Measurements from ENCODE around the gene CDH24. TPM values are rescaled to one million over a fixed set of nuclear protein-coding genes. Genes with fewer than 3 reads are reported as not detected.
A peak's percentile ranks its signal among the peaks of the same experiment; 100 is the strongest.

Gene CDH24
- total and polyA plus RNA-seq, 10 of the 15 experiments (the other 5 are each of a cell fraction or from before 2014, with no cell fraction given) = 0.10 to 1.5 (median 0.45) TPM; not detected in 2

GRCh38 chr14:23057757-23058653 is 685 bp upstream of the CDH24 start (continued):
- no peak for TF ChIP-seq CEBPB (IDR thresholded peaks at IDR 0.05; ENCODE audit: borderline replicate concordance in 1 of 2, low read depth in 2 of 2, low read length in 2 of 2)
- no peak for TF ChIP-seq ZNF592 (IDR thresholded peaks at IDR 0.05)
- peak; percentile 88 for TF ChIP-seq IKZF1 (conservative IDR thresholded peaks at IDR 0.05)
- TF ChIP-seq, protein P1, sequence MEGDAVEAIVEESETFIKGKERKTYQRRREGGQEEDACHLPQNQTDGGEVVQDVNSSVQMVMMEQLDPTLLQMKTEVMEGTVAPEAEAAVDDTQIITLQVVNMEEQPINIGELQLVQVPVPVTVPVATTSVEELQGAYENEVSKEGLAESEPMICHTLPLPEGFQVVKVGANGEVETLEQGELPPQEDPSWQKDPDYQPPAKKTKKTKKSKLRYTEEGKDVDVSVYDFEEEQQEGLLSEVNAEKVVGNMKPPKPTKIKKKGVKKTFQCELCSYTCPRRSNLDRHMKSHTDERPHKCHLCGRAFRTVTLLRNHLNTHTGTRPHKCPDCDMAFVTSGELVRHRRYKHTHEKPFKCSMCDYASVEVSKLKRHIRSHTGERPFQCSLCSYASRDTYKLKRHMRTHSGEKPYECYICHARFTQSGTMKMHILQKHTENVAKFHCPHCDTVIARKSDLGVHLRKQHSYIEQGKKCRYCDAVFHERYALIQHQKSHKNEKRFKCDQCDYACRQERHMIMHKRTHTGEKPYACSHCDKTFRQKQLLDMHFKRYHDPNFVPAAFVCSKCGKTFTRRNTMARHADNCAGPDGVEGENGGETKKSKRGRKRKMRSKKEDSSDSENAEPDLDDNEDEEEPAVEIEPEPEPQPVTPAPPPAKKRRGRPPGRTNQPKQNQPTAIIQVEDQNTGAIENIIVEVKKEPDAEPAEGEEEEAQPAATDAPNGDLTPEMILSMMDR (IDR thresholded peaks at IDR 0.05 in 2 of 3, conservative IDR thresholded peaks at IDR 0.05 in 1 of 3; ENCODE audit: control insufficient read depth in 2 of 3, extremely low read depth in 1 of 3, insufficient read depth in 1 of 3, low read depth in 3 of 3, low read length in 3 of 3) = peak; percentile 92 to 97 (median 96); a peak in 5 of 6 replicates
- TF ChIP-seq PML (IDR thresholded peaks at IDR 0.05; ENCODE audit: low read length) = no peak; the same call in none of the 2 replicates
- no peak for TF ChIP-seq ZNF24 (IDR thresholded peaks at IDR 0.05)
- TF ChIP-seq GATAD2B (conservative IDR thresholded peaks at IDR 0.05; ENCODE audit: low read depth) = peak; percentile 37
- TF ChIP-seq MYC (IDR thresholded peaks at IDR 0.05; ENCODE audit: insufficient read depth, insufficient read length, insufficient replicate concordance, low read length, severe bottlenecking) = no peak
